Measurements from ENCODE around the gene MCM7. TPM values are rescaled to one million over a fixed set of nuclear protein-coding genes. Genes with fewer than 3 reads are reported as not detected.

MCM7 gene
- total and polyA plus RNA-seq, 10 of the 15 experiments (the other 5 are each of a cell fraction or from before 2014, with no cell fraction given): 183 to 383 (median 244) TPM

DNA sequence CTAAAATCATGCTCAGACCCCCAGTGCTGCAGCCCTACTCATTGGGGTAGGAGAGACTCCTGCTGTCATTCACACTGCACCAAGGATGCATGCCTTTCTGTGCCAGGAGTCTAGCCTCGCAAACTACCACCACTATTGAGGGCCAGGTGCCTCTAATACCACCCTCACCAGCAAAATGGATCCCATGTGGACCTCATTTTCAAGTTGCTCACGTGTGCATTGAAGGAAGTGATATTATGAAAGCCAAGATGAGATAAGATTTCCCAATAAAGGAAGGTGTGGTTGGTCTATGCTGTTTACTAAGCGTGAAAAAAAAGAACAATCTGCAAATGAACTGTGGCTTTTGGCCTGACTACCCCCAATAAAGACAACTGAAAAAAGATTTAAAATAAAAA lies 40.4 kb upstream of the MCM7 start:
- peak; percentile 59 for ATAC-seq
- in situ Hi-C loops (cut with MboI): no loop called here
- Histone ChIP-seq H3K27ac (ENCODE audit: control insufficient read depth, insufficient read depth) (no peak overlapping the region), H3K27me3 (replicated peaks in 1 of 2; ENCODE audit: control insufficient read depth in 2 of 2, insufficient read depth in 2 of 2, low read length in 1 of 2) (no peaks in the 10 kb centered on the region), H3K9ac (ENCODE audit: control insufficient read depth, insufficient read depth, low read length) (no peak overlapping the region), H3K4me1 (ENCODE audit: control insufficient read depth, insufficient read depth, low read length) (peaks cover 14% of the 10 kb centered on the region), H2AFZ (ENCODE audit: control insufficient read depth, low read depth, low read length) (peak overlapping the region; percentile 54), H3K4me3 (no peak overlapping the region), H3K36me3 (ENCODE audit: control insufficient read depth in 2 of 2, insufficient read depth in 2 of 2, low read length in 1 of 2) (no peaks in the 10 kb centered on the region), H3K9me3 (replicated peaks; ENCODE audit: control insufficient read depth, insufficient read depth, low read length) (no peaks in the 10 kb centered on the region; the same call in 2 of the 3 replicates), H4K20me1 (ENCODE audit: control insufficient read depth, insufficient read depth) (no peaks in the 10 kb centered on the region), H3K79me2 (ENCODE audit: control insufficient read depth, insufficient read depth, low read length) (no peaks in the 10 kb centered on the region), H3K4me2 (ENCODE audit: control insufficient read depth, insufficient read depth) (no peak overlapping the region)
- CTCF ChIA-PET: interaction anchor here (1.2 to 3.4 kb wide), 5 partner anchors 10 to 233 kb away, joined by 3 to 16 read pairs (median 6); no protein-coding TSS in a partner anchor
- TF ChIP-seq WRNIP1 (IDR thresholded peaks at IDR 0.05; ENCODE audit: borderline replicate concordance, low read depth, low read length) (no peak), IKZF1 (conservative IDR thresholded peaks at IDR 0.05) (no peak), FOS (IDR thresholded peaks at IDR 0.05; ENCODE audit: borderline replicate concordance, extremely low read depth, insufficient read length) (no peak), NR2C2 (IDR thresholded peaks at IDR 0.05; ENCODE audit: borderline replicate concordance, control insufficient read depth, insufficient read length, low read depth) (no peak), EGR1 (IDR thresholded peaks at IDR 0.05; ENCODE audit: borderline replicate concordance in 1 of 2, low read depth in 2 of 2, low read length in 2 of 2) (no peak), IKZF2 (IDR thresholded peaks at IDR 0.05) (no peak), MTA3 (IDR thresholded peaks at IDR 0.05; ENCODE audit: borderline replicate concordance, low read length) (no peak), TAF1 (IDR thresholded peaks at IDR 0.05; ENCODE audit: borderline replicate concordance, low read depth, low read length) (no peak), CHD1 (IDR thresholded peaks at IDR 0.05; ENCODE audit: low read depth, low read length) (no peak), SUZ12 (IDR thresholded peaks at IDR 0.05; ENCODE audit: unreplicated experiment) (no peak)
- POLR2A ChIA-PET: interaction anchor here (0.7 to 1.6 kb wide), 2 partner anchors 17 to 26 kb away, joined by 4 to 6 read pairs; partner anchors contain the start of gene TRAPPC14
- FAIRE-seq: no peak
- 30% methylated on average over 3 of the region's 3 CpGs for WGBS (ENCODE audit: insufficient coverage, insufficient replicate concordance, low lambda C conversion rate, missing lambda C conversion rate)
- intact Hi-C loops (cut with micrococcal nuclease; ENCODE audit: unreplicated experiment): no loop called here
- DNase-seq (ENCODE audit: low read depth, low spot score): no peak
- SMC1A ChIA-PET (ENCODE audit: uncharacterized antibody, unreplicated experiment): interaction anchor here (1.0 to 1.7 kb wide), 5 partner anchors 8 to 266 kb away, joined by 3 to 6 read pairs (median 4); no protein-coding TSS in a partner anchor
- no TSS peak for BruUV-seq (replicated peaks)
- RAD21 ChIA-PET (ENCODE audit: unreplicated experiment): interaction anchor here (0.8 to 2.0 kb wide), 3 partner anchors 9 to 266 kb away, joined by 3 to 5 read pairs (median 4); no protein-coding TSS in a partner anchor
